Measurements from ENCODE around the gene LETM1. TPM values are rescaled to one million over a fixed set of nuclear protein-coding genes. Genes with fewer than 3 reads are reported as not detected.

The LETM1 gene
- total RNA-seq, 1 experiment from 2014 or later: 83.2 TPM

Other genes starting within 250 kb of the LETM1 start
- 4.0 and 24.1 TPM in 2 replicates for gene FAM53A, start 171.8 kb downstream of the LETM1 start, total RNA-seq (2014; rRNA removed; shearing (Covaris generic))
- gene SLBP, start 143.8 kb downstream of the LETM1 start, total RNA-seq (2014; rRNA removed; shearing (Covaris generic)): 98.5 and 101 TPM in 2 replicates
- gene TMEM129, start 134.8 kb downstream of the LETM1 start, total RNA-seq (2014; rRNA removed; shearing (Covaris generic)): 51.6 and 91.7 TPM in 2 replicates
- 139 and 164 TPM in 2 replicates for gene TACC3, start 134.6 kb downstream of the LETM1 start, total RNA-seq (2014; rRNA removed; shearing (Covaris generic))
- 38.4 and 49.9 TPM in 2 replicates for gene FGFR3, start 62.9 kb downstream of the LETM1 start, total RNA-seq (2014; rRNA removed; shearing (Covaris generic))
- gene NSD2, start 15.2 kb upstream of the LETM1 start, total RNA-seq (2014; rRNA removed; shearing (Covaris generic)): 44.4 and 86.9 TPM in 2 replicates
- gene NELFA, start 152.8 kb upstream of the LETM1 start, total RNA-seq (2014; rRNA removed; shearing (Covaris generic)): 32.5 and 38.1 TPM in 2 replicates
- 9.5 and 11.4 TPM in 2 replicates for gene NAT8L, start 203.2 kb upstream of the LETM1 start, total RNA-seq (2014; rRNA removed; shearing (Covaris generic))

Data from G401 (cell line).